Brain pericyte (primary cell): ENCODE measurements around the gene GJA9.

Experiments
- DNase-seq: peaks from one replicate; pipeline ENCODE4 v3.0.0-alpha.2; 2012; ENCODE audit warnings: low read depth, low spot score

GJA9 gene

DNA sequence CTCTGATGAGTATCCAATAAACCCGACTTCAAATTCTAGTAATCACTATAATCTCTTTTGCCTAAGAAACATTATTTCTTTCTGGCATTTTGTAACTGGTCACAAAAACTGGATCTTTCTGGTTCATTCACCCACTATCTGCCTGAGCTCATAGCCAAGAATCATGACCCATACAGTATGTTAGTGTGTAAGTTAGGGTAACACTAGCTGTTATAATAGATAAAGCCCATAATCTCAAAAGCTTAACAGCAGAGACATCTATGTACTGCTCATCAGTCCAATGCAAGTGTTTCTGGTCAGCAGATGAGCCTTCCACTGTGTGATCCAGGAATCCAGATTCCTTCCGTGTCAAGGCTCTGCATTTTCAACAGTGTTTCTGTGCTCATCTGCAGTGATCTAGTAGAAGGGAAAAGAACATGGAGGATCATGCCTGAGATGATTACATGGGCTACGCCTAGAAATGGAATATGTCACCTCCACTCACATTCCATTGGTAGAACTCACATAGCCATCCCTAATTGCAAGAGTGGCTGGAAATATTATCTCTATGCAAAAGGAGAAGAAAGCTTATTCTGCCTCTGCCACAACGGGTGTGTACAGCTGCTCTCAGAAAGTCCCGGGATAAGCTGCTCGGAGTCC lies 49.5 kb downstream of the GJA9 start:
- DNase-seq: no peak

DNA sequence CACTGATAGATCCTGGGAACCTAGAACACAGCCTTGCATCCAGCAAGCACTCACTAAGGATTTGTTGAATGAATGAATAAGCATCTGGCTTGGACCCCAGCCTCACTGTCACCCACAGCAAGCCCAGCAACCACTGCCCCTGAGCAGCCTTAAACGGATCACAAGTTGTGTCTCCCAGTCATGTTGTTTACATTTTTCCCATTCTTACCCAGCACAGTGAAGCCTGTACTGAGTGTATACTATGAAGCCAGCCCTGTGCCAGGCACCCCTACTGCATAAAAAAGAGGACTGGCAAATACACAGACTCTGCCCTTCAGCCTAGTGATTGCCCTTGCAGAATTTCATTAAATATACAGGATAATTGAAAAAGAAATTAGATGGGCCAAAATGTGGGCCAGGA lies 52.0 kb downstream of the GJA9 start:
- DNase-seq: no peak

DNA sequence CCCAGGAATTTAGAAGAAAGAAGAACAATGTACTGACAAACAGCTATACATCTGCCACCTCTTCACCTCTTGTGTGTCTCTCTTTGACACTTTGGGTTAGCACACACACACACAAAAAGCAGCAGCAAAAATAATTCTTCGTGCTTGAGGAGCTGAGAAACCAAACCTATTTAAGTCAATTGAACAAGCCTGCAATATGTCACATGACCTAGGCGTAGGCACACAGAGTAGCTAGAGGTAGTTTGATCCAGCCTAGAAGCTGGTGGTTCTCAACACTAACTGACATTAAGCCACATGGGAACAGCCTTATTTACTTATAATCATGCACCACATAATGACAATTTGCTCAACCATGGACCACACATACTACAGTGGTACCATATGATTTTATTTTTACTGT lies 54.1 kb downstream of the GJA9 start:
- DNase-seq: no peak

DNA sequence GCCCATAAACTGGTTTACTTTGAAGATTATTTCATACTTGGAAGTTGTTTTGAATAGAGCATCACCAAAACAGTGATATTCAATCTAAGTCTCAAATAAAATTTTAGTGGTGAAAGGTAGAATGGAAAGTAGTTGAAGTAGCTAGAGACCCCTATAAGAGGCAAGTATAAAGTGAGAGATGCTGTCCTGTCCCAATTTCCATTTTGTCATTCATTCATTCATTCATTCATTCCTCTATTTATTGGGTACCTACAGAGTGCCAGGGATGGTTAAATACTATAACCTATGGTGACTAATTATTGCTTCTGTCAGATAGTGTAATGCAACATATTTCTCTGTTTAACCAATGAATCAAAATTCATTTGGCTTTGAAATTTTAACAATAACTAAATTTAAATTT lies 54.5 kb downstream of the GJA9 start:
- no peak for DNase-seq

DNA sequence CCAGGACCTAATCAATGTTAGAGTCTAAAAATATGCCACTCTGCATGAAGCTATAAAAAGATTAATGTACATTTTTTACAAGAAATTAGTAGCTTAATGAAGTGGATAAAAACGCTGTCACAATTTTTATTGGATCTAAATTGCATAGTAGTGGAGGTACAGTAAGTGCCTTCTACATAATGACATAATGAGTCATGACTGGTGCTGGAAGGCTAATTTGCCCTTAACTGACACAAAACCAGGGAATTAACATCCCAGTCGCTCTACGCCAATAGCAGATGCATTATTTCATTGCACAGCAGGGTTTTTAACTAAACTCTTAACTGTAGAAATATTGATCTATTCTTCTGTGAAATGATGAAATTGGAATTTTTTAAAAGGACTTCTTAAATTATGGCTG lies 55.1 kb downstream of the GJA9 start:
- DNase-seq: no peak
